Stomach smooth muscle (tissue), 2 donors: ENCODE results near the gene SLC6A7.

Experiments
- H3K27ac ChIP-seq: one replicate; pipeline ENCODE4 v1.7.0; 2013; ENCODE audit warnings: mild to moderate bottlenecking, low read length, inconsistent platforms
- H3K27me3 ChIP-seq, 2 donors: one replicate each; pipeline ENCODE4 v1.7.0; 2013; ENCODE audit warnings: low read length in 2 of 2; ENCODE audit not compliant: insufficient read depth in 2 of 2, control insufficient read depth in 1 of 2
- H3K36me3 ChIP-seq, 2 donors: one replicate each; pipeline ENCODE4 v1.7.0; 2013; ENCODE audit warnings: low read length in 2 of 2; ENCODE audit not compliant: control insufficient read depth in 2 of 2, insufficient read depth in 2 of 2
- H3K4me1 ChIP-seq: one replicate; pipeline ENCODE4 v1.7.0; 2013; ENCODE audit warnings: low read length; ENCODE audit not compliant: control insufficient read depth, insufficient read depth
- H3K4me3 ChIP-seq, 2 donors: one replicate each; pipeline ENCODE4 v1.7.0; 2013; ENCODE audit warnings: low read length in 2 of 2
- H3K9ac ChIP-seq, 2 donors: one replicate each; pipeline ENCODE4 v1.7.0; 2013; ENCODE audit warnings: low read length in 2 of 2, mild to moderate bottlenecking in 1 of 2
- H3K9me3 ChIP-seq, 2 donors: one replicate each; pipeline ENCODE4 v1.7.0; 2013; ENCODE audit warnings: low read length in 2 of 2; ENCODE audit not compliant: control insufficient read depth in 2 of 2
- donor health status: healthy.
- donor health status: Pancreatic carcinoma.

Gene SLC6A7

DNA sequence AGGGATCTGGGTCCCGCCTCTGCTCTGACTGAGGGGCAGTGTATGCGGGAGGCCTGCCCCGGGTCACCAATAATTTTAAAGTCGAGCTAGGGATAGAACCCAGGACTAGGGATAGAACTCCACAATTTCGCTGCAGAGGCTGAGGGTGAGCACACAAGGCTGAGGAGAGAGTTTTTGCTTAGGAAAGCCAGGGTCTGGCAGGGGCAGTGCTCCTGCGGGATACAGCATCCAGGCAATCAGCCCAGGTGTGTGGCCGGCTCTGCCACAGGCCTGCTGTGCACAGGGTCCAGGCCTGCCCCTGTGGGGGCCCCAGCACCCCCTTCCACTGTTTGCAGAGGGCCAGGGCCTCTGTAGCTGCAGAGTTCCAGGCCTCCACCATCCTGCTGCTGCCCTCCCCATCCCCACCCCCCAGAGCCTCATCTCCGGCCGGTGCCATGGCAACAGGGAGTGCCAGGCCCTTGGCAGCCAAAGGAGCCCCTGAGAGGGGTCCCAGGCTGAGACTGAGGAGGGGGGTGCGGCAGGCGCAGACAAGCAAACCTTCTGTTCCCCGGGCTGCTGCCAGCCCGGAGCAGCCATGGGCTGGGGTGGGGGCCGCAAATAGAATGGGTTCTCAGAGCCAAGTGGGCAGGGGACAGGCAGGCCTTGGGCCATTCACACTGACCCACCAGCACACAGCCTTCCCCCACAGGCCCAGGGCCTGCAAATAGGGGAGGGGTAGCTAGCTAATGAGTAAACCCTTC lies 42.8 kb upstream of the SLC6A7 start:
- Histone ChIP-seq H3K9me3 (no peaks in the 10 kb centered on the region), H3K4me1 (peaks cover 32% of the 10 kb centered on the region), H3K27ac (peak overlapping the region; percentile 18), H3K4me3 (peak overlapping the region in 1 of 2 donors; percentile 15), H3K27me3 (no peaks in the 10 kb centered on the region), H3K36me3 (no peaks in the 10 kb centered on the region), H3K9ac (no peak overlapping the region)

DNA sequence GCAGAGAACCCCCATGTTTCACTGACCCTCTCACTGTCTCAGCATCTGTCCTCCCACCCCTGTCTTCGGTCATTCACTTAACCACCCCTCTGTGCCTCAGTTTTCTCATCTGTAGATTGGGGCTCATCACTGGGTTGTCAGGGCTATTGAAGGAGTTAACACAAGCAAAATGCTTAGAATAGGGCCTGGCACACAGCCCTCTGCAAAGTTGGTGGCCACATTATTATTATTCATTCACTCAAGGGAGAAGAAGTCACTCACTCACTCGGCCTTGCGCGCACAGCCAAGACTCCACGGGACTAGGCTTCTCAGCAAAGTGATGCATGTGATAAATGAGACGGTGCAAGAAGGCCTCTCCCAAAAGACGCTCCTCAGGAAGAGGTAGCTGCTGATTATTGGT lies 42.2 kb upstream of the SLC6A7 start:
- Histone ChIP-seq H3K27ac (no peak overlapping the region), H3K9ac (no peak overlapping the region), H3K36me3 (no peaks in the 10 kb centered on the region), H3K27me3 (no peaks in the 10 kb centered on the region), H3K4me3 (peak overlapping the region in 1 of 2 donors; percentile 15), H3K4me1 (peaks cover 27% of the 10 kb centered on the region), H3K9me3 (no peaks in the 10 kb centered on the region)

DNA sequence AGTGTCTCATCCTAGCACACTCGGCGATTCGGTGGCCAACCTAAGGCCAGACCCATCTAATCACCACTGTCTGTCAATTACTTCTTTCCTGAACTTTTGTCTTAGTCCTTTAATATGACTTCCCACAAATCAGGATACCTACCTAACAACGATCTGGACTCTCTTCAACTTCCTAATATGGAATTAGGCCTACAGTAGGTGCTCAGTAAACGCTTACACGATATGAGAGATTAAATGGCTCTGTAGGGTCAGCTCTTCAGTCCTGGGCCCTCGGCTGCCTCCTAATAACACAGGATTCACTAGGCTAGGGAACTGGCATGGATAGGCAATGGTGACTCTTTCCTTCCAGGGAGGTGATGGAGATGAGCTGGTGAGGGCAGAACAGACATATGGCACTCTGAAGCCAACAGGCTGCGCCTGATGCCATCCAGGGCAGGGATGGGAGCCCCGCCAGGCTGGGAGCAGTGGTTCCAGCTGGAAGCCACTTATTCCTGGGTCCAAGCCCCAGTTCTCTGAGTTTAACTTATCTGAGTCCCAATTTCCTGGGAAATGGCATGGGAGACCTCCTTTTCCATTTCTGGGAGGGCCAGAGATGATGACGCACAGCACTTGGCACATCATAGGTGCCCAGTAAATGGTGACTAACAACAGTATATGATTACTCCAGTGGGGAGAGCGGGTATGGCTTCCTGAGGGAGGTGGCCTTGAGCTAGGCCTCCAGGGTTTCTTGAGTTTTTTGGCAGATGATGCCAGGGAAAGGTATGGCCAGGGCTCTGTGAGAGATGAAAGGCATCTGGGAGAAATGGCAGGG lies 41.5 kb upstream of the SLC6A7 start:
- peak overlapping the region in 1 of 2 donors; percentile 4 for H3K9ac ChIP-seq
- no peaks in the 10 kb centered on the region for H3K9me3 ChIP-seq
- H3K4me1 ChIP-seq = peaks cover 22% of the 10 kb centered on the region
- no peaks in the 10 kb centered on the region for H3K27me3 ChIP-seq
- no peak overlapping the region for H3K4me3 ChIP-seq
- no peaks in the 10 kb centered on the region for H3K36me3 ChIP-seq
- H3K27ac ChIP-seq = no peak overlapping the region

DNA sequence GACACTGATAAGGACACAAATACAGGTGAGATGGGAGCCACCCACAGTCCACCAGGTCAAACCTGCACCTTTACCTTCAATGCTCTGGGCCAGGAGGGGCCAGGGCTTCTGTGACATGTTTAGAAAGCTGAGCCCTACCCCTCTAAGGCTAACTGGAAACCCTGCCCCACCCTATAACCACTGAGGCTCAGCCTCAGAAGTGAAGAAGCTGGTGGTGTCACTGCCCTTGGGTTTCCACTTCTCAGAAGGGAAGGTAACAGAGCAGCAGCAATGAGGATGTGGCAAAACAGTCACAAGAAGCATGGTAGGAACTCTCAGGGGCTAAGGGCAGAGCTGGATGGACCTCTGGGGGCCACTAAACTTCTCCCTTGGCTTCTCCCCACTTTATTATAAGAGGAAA lies 40.2 kb upstream of the SLC6A7 start:
- H3K9me3 ChIP-seq = no peaks in the 10 kb centered on the region
- no peaks in the 10 kb centered on the region for H3K36me3 ChIP-seq
- no peak overlapping the region for H3K27ac ChIP-seq
- peaks cover 20% of the 10 kb centered on the region for H3K4me1 ChIP-seq
- no peaks in the 10 kb centered on the region for H3K27me3 ChIP-seq
- no peak overlapping the region for H3K9ac ChIP-seq
- H3K4me3 ChIP-seq = no peak overlapping the region

DNA sequence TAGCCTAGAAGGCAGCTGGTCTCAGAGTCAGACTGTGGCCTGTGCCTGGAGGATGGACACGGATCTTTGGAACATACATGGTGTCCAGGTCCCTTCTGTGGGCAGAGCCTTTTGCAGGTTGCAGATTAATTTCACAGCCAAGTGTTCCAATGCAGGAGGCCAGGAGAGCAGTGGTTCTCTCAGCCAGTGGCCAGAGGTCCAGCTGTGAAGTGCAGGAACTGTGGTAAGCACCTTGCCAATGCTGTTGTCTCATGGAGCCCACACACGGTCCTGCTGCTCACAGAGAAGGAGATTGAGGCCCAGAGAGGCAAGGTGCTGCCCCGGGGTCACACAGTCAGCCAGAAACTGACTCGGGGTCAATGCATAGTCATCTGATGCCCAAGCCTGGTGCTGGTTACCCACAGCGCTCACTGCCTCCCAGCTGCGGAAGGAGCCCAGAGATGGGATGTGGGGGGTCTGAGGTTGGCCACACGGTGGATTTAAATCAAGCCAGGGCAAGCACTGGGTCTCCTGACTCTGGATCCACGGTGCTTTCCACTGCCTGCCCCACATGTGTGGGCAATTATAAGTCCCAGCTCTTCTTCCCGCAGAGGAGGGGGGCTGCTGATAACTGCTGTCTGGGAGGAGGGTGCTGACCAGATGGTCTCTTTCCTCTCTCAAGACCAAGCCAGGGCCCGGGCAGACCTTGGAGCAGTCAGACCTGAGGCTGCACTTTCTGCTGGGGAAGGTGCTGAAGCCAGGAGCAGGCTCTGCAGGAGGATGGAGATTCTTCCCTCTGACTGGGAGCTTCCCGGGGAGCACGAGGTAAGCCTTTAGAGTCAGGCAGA lies 37.0 kb upstream of the SLC6A7 start:
- no peak overlapping the region for H3K27ac ChIP-seq
- peaks cover 38% of the 10 kb centered on the region for H3K4me1 ChIP-seq
- no peak overlapping the region for H3K9ac ChIP-seq
- no peaks in the 10 kb centered on the region for H3K27me3 ChIP-seq
- no peaks in the 10 kb centered on the region for H3K9me3 ChIP-seq
- H3K4me3 ChIP-seq = peak overlapping the region; percentile 35 to 81
- no peaks in the 10 kb centered on the region for H3K36me3 ChIP-seq

DNA sequence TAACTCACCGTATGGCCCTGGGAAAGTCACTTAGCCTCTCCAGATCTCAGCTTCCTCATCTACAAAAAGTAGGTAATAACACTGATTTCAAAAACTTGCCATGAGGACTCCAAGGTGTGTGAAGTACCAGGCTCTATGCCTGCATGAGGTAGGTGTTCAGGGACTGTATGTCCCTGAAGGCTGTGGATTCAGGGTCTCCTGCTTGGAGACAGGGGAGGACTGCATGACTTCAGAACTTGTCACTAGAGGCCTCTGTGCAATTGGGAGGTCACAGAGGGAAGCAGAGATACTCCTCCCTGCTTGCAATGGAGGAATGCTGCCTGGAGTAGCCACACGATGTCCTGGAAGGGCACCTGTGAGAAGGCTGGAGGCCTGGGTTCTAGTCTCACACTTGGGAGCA lies 36.4 kb upstream of the SLC6A7 start:
- peak overlapping the region; percentile 31 for H3K27ac ChIP-seq
- H3K9ac ChIP-seq = peak overlapping the region in 1 of 2 donors; percentile 29
- H3K4me1 ChIP-seq = peaks cover 33% of the 10 kb centered on the region
- H3K9me3 ChIP-seq = no peaks in the 10 kb centered on the region
- peak overlapping the region in 1 of 2 donors; percentile 81 for H3K4me3 ChIP-seq
- no peaks in the 10 kb centered on the region for H3K27me3 ChIP-seq
- no peaks in the 10 kb centered on the region for H3K36me3 ChIP-seq

DNA sequence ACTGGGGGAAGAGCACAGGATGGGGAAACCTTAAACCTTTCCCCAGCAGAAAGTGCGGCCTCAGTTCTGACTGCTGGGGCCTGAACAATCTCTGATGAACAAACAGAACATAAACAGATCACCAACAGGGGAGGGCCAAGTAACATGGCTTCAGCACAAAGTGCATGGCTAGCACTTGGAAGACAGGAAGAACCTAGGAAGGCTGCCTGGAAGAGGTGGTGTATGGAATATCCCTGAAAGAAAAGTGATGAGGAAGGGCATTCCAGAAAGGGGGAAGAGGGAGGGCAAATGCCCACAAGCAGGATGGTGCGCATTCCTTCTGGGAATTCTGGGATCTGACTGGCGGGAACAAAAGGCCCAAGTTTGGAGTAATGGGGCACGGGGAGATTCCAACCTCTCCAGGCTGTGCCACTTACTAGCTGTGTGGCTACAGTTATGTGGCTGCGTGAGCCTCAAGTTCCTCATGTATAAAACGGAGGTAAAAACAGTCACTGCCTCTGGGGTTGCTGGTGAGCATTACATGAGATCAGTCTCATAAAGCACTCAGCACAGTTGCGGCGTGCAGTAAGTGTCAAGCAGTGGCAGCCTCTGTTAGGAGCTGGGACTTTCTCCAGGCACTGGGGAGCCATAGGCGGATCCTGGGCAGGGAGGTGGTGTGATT lies 35.8 kb upstream of the SLC6A7 start:
- H3K9me3 ChIP-seq = no peaks in the 10 kb centered on the region
- peak overlapping the region; percentile 36 to 64 for H3K9ac ChIP-seq
- peak overlapping the region; percentile 38 to 81 for H3K4me3 ChIP-seq
- H3K36me3 ChIP-seq = no peaks in the 10 kb centered on the region
- H3K4me1 ChIP-seq = peaks cover 34% of the 10 kb centered on the region
- no peaks in the 10 kb centered on the region for H3K27me3 ChIP-seq
- H3K27ac ChIP-seq = peak overlapping the region; percentile 31

DNA sequence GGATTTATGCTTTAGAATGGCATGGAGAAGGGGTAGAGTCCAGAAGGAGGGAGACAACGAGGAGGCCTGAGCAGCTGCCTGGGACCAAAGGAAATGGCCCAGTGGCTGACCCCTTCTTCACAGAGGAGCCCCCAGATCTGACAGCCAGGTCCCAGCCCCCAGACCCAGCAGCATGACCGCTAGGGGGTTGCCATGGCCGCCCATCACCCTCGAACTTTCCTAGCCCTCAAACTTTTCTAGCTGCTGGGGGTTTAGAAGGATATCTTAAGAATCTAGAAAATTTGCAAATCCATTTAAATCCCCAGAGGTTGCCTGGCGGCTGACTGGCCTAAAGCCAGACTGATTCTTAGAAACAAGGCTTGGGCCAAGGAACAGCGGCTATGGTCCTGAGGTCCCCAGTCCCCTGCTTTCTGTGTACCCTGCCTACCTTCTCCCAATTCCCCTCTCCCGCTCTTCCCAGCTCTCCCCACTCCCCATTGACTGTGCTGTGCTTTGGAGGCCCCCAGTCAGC lies 35.2 kb upstream of the SLC6A7 start:
- H3K9ac ChIP-seq = peak overlapping the region; percentile 62 to 64
- no peaks in the 10 kb centered on the region for H3K9me3 ChIP-seq
- peak overlapping the region; percentile 31 for H3K27ac ChIP-seq
- no peaks in the 10 kb centered on the region for H3K27me3 ChIP-seq
- H3K36me3 ChIP-seq = no peaks in the 10 kb centered on the region
- H3K4me3 ChIP-seq = peak overlapping the region; percentile 55 to 81
- H3K4me1 ChIP-seq = peaks cover 35% of the 10 kb centered on the region

DNA sequence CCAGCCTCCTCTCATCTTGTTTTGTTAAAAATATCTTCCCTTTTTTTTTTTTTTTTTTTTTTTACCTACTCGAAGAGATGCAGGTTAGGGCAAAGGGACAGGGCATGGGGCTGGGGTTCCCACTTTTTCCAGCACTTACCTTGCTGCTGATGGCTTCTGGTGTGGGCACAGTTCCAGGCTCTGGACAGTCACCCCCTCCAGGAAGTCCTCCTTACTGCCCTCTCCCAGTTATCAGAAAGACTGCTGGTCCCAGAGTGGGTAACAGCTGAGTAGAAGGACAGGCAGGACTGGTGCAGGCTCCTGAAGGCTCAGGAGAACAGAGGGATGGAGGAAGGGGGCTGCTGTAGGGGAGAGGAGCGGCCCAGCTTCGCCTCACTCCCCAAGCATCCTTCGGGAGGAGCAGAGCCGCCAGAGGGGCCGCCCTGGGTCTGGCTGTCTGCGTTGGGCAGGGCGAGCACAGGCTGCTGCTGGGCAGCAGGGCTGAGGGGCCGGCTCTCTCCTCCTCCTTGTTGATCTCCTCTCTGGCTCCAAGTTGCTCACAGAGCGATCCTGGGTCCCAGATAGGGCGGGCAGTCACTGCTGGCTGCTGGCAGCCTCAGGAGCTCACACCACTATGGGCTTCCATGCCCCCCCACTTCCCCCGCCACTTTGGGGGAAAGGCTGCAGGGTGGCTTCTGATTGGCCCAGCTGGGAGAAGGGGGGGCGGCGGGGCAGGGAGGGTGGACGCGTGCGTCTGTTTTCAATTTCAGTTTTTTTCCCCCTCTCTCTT lies 34.4 kb upstream of the SLC6A7 start, which contains the start of gene PDGFRB:
TSS of gene PDGFRB (minus strand) at position 588 of the 769 bp plus-strand sequence. CDS start 18,798 bp downstream, outside the sequence.
- H3K27me3 ChIP-seq = no peaks in the 10 kb centered on the region
- no peaks in the 10 kb centered on the region for H3K9me3 ChIP-seq
- H3K9ac ChIP-seq = peak within 1 kb of the TSS; percentile 64 to 66
- H3K4me3 ChIP-seq = peak within 1 kb of the TSS; percentile 55 to 81
- H3K36me3 ChIP-seq = no peaks in the 10 kb centered on the region
- peak within 1 kb of the TSS; percentile 55 for H3K27ac ChIP-seq
- peaks cover 33% of the 10 kb centered on the region for H3K4me1 ChIP-seq
